ENCODE results near the gene KCNQ2. TPM values are rescaled to one million over a fixed set of nuclear protein-coding genes. Genes with fewer than 3 reads are reported as not detected.

The KCNQ2 gene
- total RNA-seq, 1 donor from 2014 or later = 354 TPM

GRCh38 chr20:63369024-63369530 is 103.4 kb downstream of the KCNQ2 start:
- no peak for TF ChIP-seq CTCF (IDR thresholded peaks at IDR 0.05; ENCODE audit: partially characterized antibody, unreplicated experiment)
- no peak for DNase-seq
- H3K27ac Mint-ChIP-seq (ENCODE audit: unreplicated experiment) = peak overlapping the region; percentile 5
- H3K4me3 Mint-ChIP-seq (ENCODE audit: unreplicated experiment) = peak overlapping the region; percentile 39
- H3K27me3 Mint-ChIP-seq (ENCODE audit: unreplicated experiment) = peaks cover 16% of the 10 kb centered on the region
- H3K4me1 Mint-ChIP-seq (ENCODE audit: low read depth, unreplicated experiment) = peaks cover 25% of the 10 kb centered on the region
- peaks cover 8% of the 10 kb centered on the region for H3K9me3 Mint-ChIP-seq (ENCODE audit: unreplicated experiment)
- H3K36me3 Mint-ChIP-seq (ENCODE audit: unreplicated experiment) = no peaks in the 10 kb centered on the region

DNA sequence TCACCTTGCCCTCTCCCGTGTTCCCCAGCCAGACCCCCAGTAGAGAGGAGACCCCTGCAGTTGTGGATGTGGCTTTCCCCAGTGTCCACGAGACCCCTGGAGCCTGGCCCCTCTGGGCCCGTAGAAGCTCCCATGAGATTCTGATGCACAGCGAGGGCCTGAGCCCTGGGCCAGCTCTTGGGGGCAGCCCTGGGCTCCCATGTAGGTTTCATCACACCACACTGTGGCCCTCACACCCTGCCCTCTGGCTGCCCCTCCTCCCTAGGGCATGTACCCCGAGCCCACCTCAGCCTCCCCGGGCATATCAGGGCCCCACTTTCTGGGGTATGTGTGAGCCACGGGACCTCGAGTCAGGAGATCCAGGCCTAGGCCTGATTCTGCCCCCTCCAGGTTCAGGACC is 104.3 kb downstream of the KCNQ2 start:
- Mint-ChIP-seq H3K36me3 (ENCODE audit: unreplicated experiment) (no peaks in the 10 kb centered on the region), H3K9me3 (ENCODE audit: unreplicated experiment) (peaks cover 8% of the 10 kb centered on the region), H3K4me3 (ENCODE audit: unreplicated experiment) (no peak overlapping the region), H3K27me3 (ENCODE audit: unreplicated experiment) (peaks cover 16% of the 10 kb centered on the region), H3K4me1 (ENCODE audit: low read depth, unreplicated experiment) (peaks cover 28% of the 10 kb centered on the region), H3K27ac (ENCODE audit: unreplicated experiment) (peak overlapping the region; percentile 43)
- TF ChIP-seq CTCF (IDR thresholded peaks at IDR 0.05; ENCODE audit: partially characterized antibody, unreplicated experiment) = no peak
- no peak for DNase-seq

DNA sequence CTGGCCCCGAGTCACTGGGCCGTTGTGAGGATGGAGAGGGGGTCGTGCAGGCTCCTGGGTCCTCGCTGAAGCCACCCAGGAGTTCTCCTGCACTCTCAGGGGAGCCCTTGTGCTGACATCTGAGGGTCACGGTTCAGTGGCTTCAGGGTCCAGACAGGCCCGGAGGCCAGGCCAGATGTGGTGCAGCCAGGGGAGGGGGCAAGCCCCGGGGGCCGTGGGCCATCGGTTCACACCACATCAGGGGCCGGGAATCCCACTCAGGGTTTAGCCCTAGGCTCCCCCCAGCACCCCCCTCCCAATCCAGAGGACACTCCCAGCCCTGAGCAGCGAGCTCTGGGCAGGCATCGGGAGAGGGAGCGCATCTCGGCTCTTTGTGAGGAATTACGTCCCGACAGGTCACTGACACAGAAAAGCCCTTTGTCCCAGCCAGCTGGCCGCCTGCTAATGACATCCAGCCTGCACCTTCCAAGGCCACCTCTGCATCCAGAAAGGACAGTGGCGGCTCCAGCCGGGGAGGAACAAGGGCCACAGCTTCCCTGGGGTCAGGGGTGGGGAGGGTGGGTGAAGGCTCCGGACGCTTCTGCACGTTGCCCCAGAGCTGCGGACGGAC is 104.9 kb downstream of the KCNQ2 start:
- peaks cover 20% of the 10 kb centered on the region for H3K27me3 Mint-ChIP-seq (ENCODE audit: unreplicated experiment)
- TF ChIP-seq CTCF (IDR thresholded peaks at IDR 0.05; ENCODE audit: partially characterized antibody, unreplicated experiment) = no peak
- peaks cover 33% of the 10 kb centered on the region for H3K4me1 Mint-ChIP-seq (ENCODE audit: low read depth, unreplicated experiment)
- peak overlapping the region; percentile 34 for H3K4me3 Mint-ChIP-seq (ENCODE audit: unreplicated experiment)
- no peaks in the 10 kb centered on the region for H3K36me3 Mint-ChIP-seq (ENCODE audit: unreplicated experiment)
- H3K27ac Mint-ChIP-seq (ENCODE audit: unreplicated experiment) = peak overlapping the region; percentile 76
- peaks cover 13% of the 10 kb centered on the region for H3K9me3 Mint-ChIP-seq (ENCODE audit: unreplicated experiment)
- DNase-seq = no peak

- Mint-ChIP-seq H3K36me3 (ENCODE audit: unreplicated experiment) (no peaks in the 10 kb centered on the region), H3K27ac (ENCODE audit: unreplicated experiment) (peak overlapping the region; percentile 76), H3K9me3 (ENCODE audit: unreplicated experiment) (peaks cover 14% of the 10 kb centered on the region), H3K4me3 (ENCODE audit: unreplicated experiment) (peak overlapping the region; percentile 34), H3K4me1 (ENCODE audit: low read depth, unreplicated experiment) (peaks cover 34% of the 10 kb centered on the region), H3K27me3 (ENCODE audit: unreplicated experiment) (peaks cover 23% of the 10 kb centered on the region)
- TF ChIP-seq CTCF (IDR thresholded peaks at IDR 0.05; ENCODE audit: partially characterized antibody, unreplicated experiment) = no peak
- DNase-seq = no peak
These were observed 105.8 kb downstream of the KCNQ2 start for GRCh38 chr20:63366390-63367365.
